Sigmoid colon (tissue), 4 donors: ENCODE data around the gene RELN.
"Not testable (repeated sequence)": the region's sequence is repeated elsewhere in the genome, so short reads cannot be mapped to it uniquely, and the experiment has no call there.

ENCODE experiments used
- CTCF ChIP-seq, 4 experiments: fragments of 450-650 bp in 3 of 4; fragments of 200-600 bp in 1 of 4; IDR thresholded peaks; one replicate each; pipeline ENCODE4 v1.5.1; 2016 to 2019; ENCODE audit warnings: antibody characterized with exemption in 4 of 4, mild to moderate bottlenecking in 3 of 4, moderate library complexity in 2 of 4
- EP300 ChIP-seq, 4 donors: sonication (generic); formaldehyde crosslinking; IDR thresholded peaks; one replicate each; pipeline ENCODE4 v1.6.1; 2017; ENCODE audit warnings: antibody characterized with exemption in 4 of 4
- POLR2A ChIP-seq, 2 donors: fragments of 450-650 bp; IDR thresholded peaks; one replicate each; pipeline ENCODE4 v1.6.1; 2016; ENCODE audit warnings: antibody characterized with exemption in 2 of 2, mild to moderate bottlenecking in 2 of 2, moderate library complexity in 2 of 2
- POLR2AphosphoS5 ChIP-seq, 4 donors: sonication (generic); formaldehyde crosslinking; IDR thresholded peaks; one replicate each; pipeline ENCODE4 v1.6.1; 2017; ENCODE audit warnings: antibody characterized with exemption in 4 of 4

DNA sequence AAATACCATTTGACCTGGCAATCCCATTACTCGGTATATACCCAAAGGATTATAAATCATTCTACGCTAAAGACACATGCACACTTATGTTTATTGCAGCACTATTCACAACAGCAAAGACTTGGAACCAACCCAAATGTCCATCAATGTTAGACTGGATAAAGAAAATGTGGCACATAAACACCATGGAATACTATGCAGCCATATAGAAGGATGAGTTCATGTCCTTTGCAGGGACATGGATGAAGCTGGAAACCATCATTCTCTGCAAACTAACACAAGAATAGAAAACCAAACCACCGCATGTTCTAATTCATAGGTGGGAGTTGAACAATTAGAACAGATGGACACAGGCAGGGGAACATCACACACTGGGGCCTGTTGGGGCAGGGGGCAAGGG is 502.6 kb downstream of the RELN start:
- TF ChIP-seq POLR2A, CTCF, POLR2AphosphoS5, EP300 (IDR thresholded peaks at IDR 0.05): not testable (repeated sequence)
